Upper lobe of left lung (tissue), 4 donors: ENCODE measurements around the gene PLPPR3.

Experiments
- POLR2A ChIP-seq, 4 donors: fragments of 450-650 bp; IDR thresholded peaks; one replicate each; pipeline ENCODE4 v1.5.1; 2016 to 2017; ENCODE audit warnings: antibody characterized with exemption in 4 of 4, mild to moderate bottlenecking in 2 of 4
- POLR2AphosphoS5 ChIP-seq, 2 donors: sonication (generic); formaldehyde crosslinking; IDR thresholded peaks; one replicate each; pipeline ENCODE4 v1.5.1; 2017; ENCODE audit warnings: antibody characterized with exemption in 2 of 2

GRCh38 chr19:858868-859843 lies 37.4 kb upstream of the PLPPR3 start, which contains the start of gene CFD:
- TF ChIP-seq POLR2AphosphoS5 (IDR thresholded peaks at IDR 0.05): peak; percentile 58 to 68
- TF ChIP-seq POLR2A (IDR thresholded peaks at IDR 0.05): peak in 1 of 4 donors; percentile 87
